GM19193 (cell line): ENCODE measurements around the gene SPX.

Experiments used
- POLR2A ChIP-seq: IDR thresholded peaks from 4 replicates; pipeline ENCODE4 v1.6.1; 2011; ENCODE audit not compliant: insufficient read depth, insufficient read length; ENCODE audit errors: extremely low read depth

The SPX gene

GRCh38 chr12:21526053-21526452 lies at the start of gene SPX:
Gene SPX, plus strand, starts transcription at chr12:21526296. Its CDS starts 177 bp downstream, at chr12:21526473.
- TF ChIP-seq POLR2A, result no peak

DNA sequence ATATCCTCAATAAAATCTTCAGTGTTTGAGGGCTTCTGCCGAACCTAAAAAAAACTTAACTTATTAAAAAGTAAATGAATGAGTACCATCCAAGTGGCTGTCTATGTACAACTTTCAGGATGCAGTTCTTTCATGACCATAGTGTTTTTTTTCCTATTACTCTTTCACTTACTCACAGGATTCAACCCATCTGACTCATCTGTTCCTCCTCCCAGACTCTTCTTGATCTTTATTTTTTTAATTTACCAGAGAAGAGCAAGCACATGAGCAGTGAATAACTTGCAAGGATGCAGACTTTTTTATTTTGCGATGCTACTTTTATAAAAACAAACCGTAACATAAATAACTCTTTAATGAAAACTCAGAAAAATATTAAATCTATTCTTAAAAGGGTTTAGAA lies 49.1 kb upstream of the SPX start:
- TF ChIP-seq POLR2A, result no peak

- TF ChIP-seq POLR2A, result no peak
Observed at GRCh38 chr12:21478756-21479455, 47.2 kb upstream of the SPX start.

GRCh38 chr12:21483531-21483930 lies 42.6 kb upstream of the SPX start:
- TF ChIP-seq POLR2A, result no peak

DNA sequence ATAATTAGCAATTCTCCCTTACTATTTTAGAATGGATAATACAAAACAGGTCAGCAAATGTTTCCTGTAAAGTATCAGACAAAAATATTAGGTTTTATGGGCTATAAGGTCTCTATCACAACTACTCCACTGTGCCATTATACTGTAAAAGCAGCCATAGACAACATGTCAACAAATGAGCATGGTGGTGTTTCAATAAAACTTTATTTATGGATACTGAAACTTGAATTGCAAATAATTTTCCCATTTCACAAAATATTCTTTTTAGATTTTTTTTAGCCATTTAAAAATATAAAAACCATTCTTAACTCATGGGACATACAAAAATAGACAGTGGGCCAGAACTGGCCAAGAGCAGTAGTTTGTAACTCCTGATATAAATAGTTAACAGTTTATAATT lies 40.1 kb upstream of the SPX start:
- no peak for TF ChIP-seq POLR2A

- TF ChIP-seq POLR2A, result no peak
Observed at GRCh38 chr12:21499765-21500164, 26.3 kb upstream of the SPX start.

DNA sequence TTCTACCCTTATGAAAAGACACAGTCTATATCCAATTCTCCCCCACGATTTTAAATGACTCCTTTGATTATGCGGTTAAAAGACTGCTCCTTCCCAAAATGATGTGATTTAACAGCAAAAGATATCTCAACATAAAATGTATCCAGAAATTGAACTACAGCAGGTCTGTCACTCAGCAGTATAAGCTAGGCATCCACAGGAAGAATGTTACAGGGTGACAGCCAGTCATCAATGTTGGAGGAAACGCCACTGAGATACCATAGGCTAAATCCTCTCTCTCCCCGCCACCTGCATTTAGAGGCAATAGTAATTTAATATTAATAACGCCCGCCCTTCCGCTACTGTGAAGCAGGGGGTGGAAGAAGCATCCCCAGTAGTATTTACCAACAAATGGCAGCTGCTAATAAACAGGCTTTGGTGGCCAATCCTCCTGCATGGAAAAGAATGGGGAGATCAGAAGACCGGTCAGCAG lies 25.3 kb upstream of the SPX start:
- no peak for TF ChIP-seq POLR2A

DNA sequence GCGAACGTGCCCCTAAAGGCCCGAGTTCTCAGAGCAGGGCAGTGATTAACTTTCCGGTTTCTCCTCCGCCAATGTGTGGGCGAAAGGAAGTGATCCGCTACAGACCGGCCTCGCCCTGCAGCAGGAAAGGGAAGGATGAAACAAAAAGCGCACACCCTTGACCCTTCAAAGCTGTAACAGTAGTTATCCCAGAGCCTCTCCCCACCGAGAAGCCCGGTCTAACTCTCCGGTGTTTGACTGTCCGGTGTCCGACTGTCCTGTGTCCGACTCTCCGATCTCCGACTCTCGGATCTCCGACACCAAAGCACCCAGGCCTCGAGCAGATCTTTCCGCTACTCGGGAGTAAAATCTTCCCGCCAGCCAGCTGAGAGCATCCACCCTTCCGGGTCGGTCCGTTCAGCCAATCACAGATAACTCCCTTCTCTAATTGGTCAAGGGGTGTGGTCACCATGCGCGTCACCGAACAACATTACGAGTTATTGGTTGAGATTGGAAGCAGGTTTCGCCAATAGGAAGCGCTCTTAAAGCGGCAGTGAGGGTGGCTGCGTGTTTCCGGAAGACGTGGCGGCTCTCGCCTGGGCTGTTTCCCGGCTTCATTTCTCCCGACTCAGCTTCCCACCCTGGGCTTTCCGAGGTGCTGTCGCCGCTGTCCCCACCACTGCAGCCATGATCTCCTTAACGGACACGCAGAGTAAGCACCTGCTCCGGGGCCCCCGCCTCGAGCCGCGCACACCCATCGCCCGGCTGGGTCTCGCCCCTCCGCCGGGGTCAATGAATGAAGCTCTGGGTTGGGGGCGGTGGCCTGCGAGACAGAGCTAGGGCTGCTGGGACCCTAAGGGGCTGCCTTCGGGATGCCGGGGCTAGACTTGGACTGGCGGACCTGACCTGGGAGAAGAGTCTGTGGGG lies 24.6 kb upstream of the SPX start, which contains the start of the genes GOLT1B and RECQL:
Gene GOLT1B, plus strand, starts transcription at position 532 of the 906 bp plus-strand sequence. Its CDS starts 135 bp downstream, at position 667.
Gene RECQL, minus strand, starts transcription at position 378 of the 906 bp plus-strand sequence. CDS start 2,065 bp downstream, outside the sequence.
- TF ChIP-seq POLR2A, result peak; percentile 92

GRCh38 chr12:21502164-21502496 lies 24.0 kb upstream of the SPX start:
- TF ChIP-seq POLR2A, result no peak

DNA sequence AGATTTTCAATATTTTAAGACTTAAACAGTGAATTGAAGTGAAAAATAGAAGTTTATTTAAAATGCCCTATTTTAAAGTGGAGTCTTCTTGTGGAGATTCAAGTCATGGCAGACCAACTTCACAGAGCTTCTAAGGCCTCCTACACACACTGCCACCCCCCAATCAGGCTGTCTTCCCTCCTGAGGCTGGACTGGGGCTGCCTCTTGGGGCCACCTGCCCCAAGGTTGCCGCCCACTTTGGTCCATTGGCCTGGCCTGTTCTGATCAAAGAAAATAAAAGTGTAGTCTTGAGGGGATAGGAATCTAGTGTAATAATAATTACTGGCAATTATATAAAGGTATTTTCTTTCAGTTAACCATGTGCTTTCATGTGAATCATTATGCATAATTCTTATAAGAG lies 23.2 kb upstream of the SPX start:
- no peak for TF ChIP-seq POLR2A

- TF ChIP-seq POLR2A, result no peak
Observed at GRCh38 chr12:21505888-21506287, 20.2 kb upstream of the SPX start.

- no peak for TF ChIP-seq POLR2A
Observed at GRCh38 chr12:21507849-21508248, 18.2 kb upstream of the SPX start.

DNA sequence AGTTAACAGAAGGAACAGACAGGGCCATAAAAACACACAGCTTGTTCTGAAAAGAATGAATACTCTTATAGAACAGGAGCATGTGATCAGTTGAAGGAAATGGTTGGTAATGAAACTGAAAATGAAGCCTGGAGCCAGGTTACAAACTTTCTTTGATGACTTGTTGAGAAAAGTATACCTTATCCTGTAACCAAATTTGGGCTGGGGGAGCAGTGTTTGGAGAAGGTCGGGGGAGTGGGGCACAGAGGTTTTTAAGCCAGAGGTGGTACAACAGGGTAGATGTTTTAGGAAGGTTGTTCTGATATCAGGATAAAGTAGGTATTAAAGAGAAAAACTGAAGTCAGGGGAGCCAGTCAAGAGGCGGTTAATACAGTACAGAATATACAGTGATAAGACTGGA lies 16.3 kb upstream of the SPX start:
- no peak for TF ChIP-seq POLR2A

DNA sequence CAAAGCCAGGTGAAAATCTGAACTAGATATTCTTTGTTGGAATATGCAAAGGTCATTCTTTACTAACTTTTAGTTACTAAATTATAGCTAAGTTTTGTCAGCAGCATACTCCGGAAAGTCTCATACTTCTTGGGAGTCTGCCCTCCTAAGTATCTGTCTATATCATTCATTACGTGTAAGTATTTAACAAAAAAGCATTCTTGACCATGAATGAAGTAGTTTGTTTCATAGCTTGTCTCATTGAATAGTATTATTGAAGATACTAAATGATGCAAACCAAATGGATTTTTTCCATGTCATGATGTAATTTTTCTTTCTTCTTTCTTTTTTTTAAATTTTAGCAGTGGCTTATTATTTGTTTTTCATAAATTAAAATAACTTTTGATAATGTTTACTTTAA lies 9.8 kb upstream of the SPX start:
- no peak for TF ChIP-seq POLR2A

GRCh38 chr12:21518451-21518850 lies 7.6 kb upstream of the SPX start:
- TF ChIP-seq POLR2A, result no peak

GRCh38 chr12:21521541-21521940 lies 4.6 kb upstream of the SPX start:
- no peak for TF ChIP-seq POLR2A
